Measurements from ENCODE around the gene AMDHD2. TPM values are rescaled to one million over a fixed set of nuclear protein-coding genes. Genes with fewer than 3 reads are reported as not detected.
A peak's percentile ranks its signal among the peaks of the same experiment; 100 is the strongest.
"Not testable (repeated sequence)": the region's sequence is repeated elsewhere in the genome, so short reads cannot be mapped to it uniquely, and the experiment has no call there.

Gene AMDHD2
- polyA plus RNA-seq, 1 experiment = 15.9 TPM

GRCh38 chr16:2531371-2531695 is 11.2 kb downstream of the AMDHD2 start, which contains the start of gene CEMP1:
Gene CEMP1, minus strand, starts transcription at chr16:2531408. Its CDS starts 335 bp downstream, at chr16:2531073.
- Histone ChIP-seq H3K4me3 (ENCODE audit: low read depth, low read length) (peak within 1 kb of the TSS; percentile 57), H3K36me3 (ENCODE audit: control insufficient read depth, insufficient read depth, low read length) (peaks cover 28% of the 10 kb centered on the region), H3K27me3 (ENCODE audit: control insufficient read depth, insufficient read depth, low read length) (no peaks in the 10 kb centered on the region)
- TF ChIP-seq CTCF (IDR thresholded peaks at IDR 0.05; ENCODE audit: insufficient read depth, low read depth, low read length) = no peak
- CTCF ChIA-PET = interaction anchor here (1.0 to 1.7 kb wide), 3 partner anchors 9 to 30 kb away, joined by 3 to 4 read pairs (median 3); partner anchors contain the start of gene AMDHD2
- POLR2A ChIA-PET = no interaction called here
- DNase-seq (ENCODE audit: low read depth) = no peak

- no peak for TF ChIP-seq CTCF (IDR thresholded peaks at IDR 0.05; ENCODE audit: insufficient read depth, low read depth, low read length)
- Histone ChIP-seq H3K4me3 (ENCODE audit: low read depth, low read length) (peak overlapping the region; percentile 57), H3K36me3 (ENCODE audit: control insufficient read depth, insufficient read depth, low read length) (peaks cover 26% of the 10 kb centered on the region), H3K27me3 (ENCODE audit: control insufficient read depth, insufficient read depth, low read length) (no peaks in the 10 kb centered on the region)
- CTCF ChIA-PET = interaction anchor here (1.0 to 1.7 kb wide), 3 partner anchors 10 to 31 kb away, joined by 3 to 4 read pairs (median 3); partner anchors contain the start of gene AMDHD2
- DNase-seq (ENCODE audit: low read depth) = peak; percentile 77
- POLR2A ChIA-PET = no interaction called here
Measured at GRCh38 chr16:2531696-2532493, 11.7 kb downstream of the AMDHD2 start.

- no peak for TF ChIP-seq CTCF (IDR thresholded peaks at IDR 0.05; ENCODE audit: insufficient read depth, low read depth, low read length)
- Histone ChIP-seq H3K4me3 (ENCODE audit: low read depth, low read length) (peak overlapping the region; percentile 57), H3K27me3 (ENCODE audit: control insufficient read depth, insufficient read depth, low read length) (no peaks in the 10 kb centered on the region), H3K36me3 (ENCODE audit: control insufficient read depth, insufficient read depth, low read length) (peaks cover 24% of the 10 kb centered on the region)
- no peak for DNase-seq (ENCODE audit: low read depth)
- ChIA-PET POLR2A (interaction anchor here (0.6 kb wide), 1 partner anchor 23 kb away, joined by 5 read pairs; no protein-coding TSS in a partner anchor), CTCF (interaction anchor here (1.7 kb wide), 1 partner anchor 31 kb away, joined by 4 read pairs; no protein-coding TSS in a partner anchor)
Measured at GRCh38 chr16:2532494-2533141, 12.4 kb downstream of the AMDHD2 start.

GRCh38 chr16:2533142-2533755 is 13.1 kb downstream of the AMDHD2 start:
- POLR2A ChIA-PET = interaction anchor here (0.6 kb wide), 1 partner anchor 24 kb away, joined by 5 read pairs; no protein-coding TSS in a partner anchor
- H3K4me3 ChIP-seq (ENCODE audit: low read depth, low read length); DNase-seq (ENCODE audit: low read depth); H3K27me3 ChIP-seq (ENCODE audit: control insufficient read depth, insufficient read depth, low read length): not testable (repeated sequence)
- peaks cover 20% of the 10 kb centered on the region for H3K36me3 ChIP-seq (ENCODE audit: control insufficient read depth, insufficient read depth, low read length)
- CTCF ChIA-PET = interaction anchor here (1.7 kb wide), 1 partner anchor 32 kb away, joined by 4 read pairs; no protein-coding TSS in a partner anchor

- POLR2A ChIA-PET = no interaction called here
- Histone ChIP-seq H3K36me3 (ENCODE audit: control insufficient read depth, insufficient read depth, low read length) (peaks cover 14% of the 10 kb centered on the region), H3K4me3 (ENCODE audit: low read depth, low read length) (no peak overlapping the region), H3K27me3 (ENCODE audit: control insufficient read depth, insufficient read depth, low read length) (no peaks in the 10 kb centered on the region)
- TF ChIP-seq CTCF (IDR thresholded peaks at IDR 0.05; ENCODE audit: insufficient read depth, low read depth, low read length) = no peak
- DNase-seq (ENCODE audit: low read depth) = no peak
- CTCF ChIA-PET = no interaction called here
Measured at GRCh38 chr16:2533912-2534311, 13.7 kb downstream of the AMDHD2 start.

- DNase-seq (ENCODE audit: low read depth); POLR2A ChIA-PET; CTCF ChIA-PET; H3K4me3 ChIP-seq (ENCODE audit: low read depth, low read length); H3K27me3 ChIP-seq (ENCODE audit: control insufficient read depth, insufficient read depth, low read length): not testable (repeated sequence)
- H3K36me3 ChIP-seq (ENCODE audit: control insufficient read depth, insufficient read depth, low read length) = peaks cover 11% of the 10 kb centered on the region
Measured at GRCh38 chr16:2534335-2534734, 14.2 kb downstream of the AMDHD2 start.
